Parathyroid adenoma (tissue), 2 donors: ENCODE measurements around the gene PHF12.

Experiments used
- H2AFZ ChIP-seq: fragments of 300-600 bp; sonication (generic); one replicate; pipeline ENCODE4 v1.7.0; 2017; ENCODE audit warnings: antibody characterized with exemption, mild to moderate bottlenecking
- H3K27ac ChIP-seq: fragments of 300-600 bp; sonication (generic); one replicate; pipeline ENCODE4 v1.7.0; 2017
- H3K27me3 ChIP-seq: fragments of 300-600 bp; sonication (generic); one replicate; pipeline ENCODE4 v1.7.0; 2017; ENCODE audit warnings: low read length; ENCODE audit not compliant: control insufficient read depth, insufficient read depth
- H3K36me3 ChIP-seq: fragments of 300-600 bp; sonication (generic); one replicate; pipeline ENCODE4 v1.7.0; 2017; ENCODE audit warnings: low read length; ENCODE audit not compliant: control insufficient read depth, insufficient read depth
- H3K4me1 ChIP-seq: fragments of 300-600 bp; sonication (generic); one replicate; pipeline ENCODE4 v1.7.0; 2017; ENCODE audit warnings: control low read depth
- H3K4me2 ChIP-seq: fragments of 300-600 bp; sonication (generic); one replicate; pipeline ENCODE4 v1.7.0; 2017; ENCODE audit warnings: low read length
- H3K4me3 ChIP-seq: fragments of 300-600 bp; sonication (generic); one replicate; pipeline ENCODE4 v1.7.0; 2017; ENCODE audit warnings: low read depth, low read length
- H3K79me2 ChIP-seq: fragments of 300-600 bp; sonication (generic); one replicate; pipeline ENCODE4 v1.7.0; 2017; ENCODE audit warnings: control low read depth
- H3K9ac ChIP-seq: fragments of 300-600 bp; sonication (generic); one replicate; pipeline ENCODE4 v1.7.0; 2017; ENCODE audit warnings: mild to moderate bottlenecking
- H3K9me3 ChIP-seq: fragments of 300-600 bp; sonication (generic); one replicate; pipeline ENCODE4 v1.7.0; 2017; ENCODE audit warnings: low read length; ENCODE audit not compliant: control insufficient read depth
- CTCF ChIP-seq: fragments of 300-600 bp; sonication (generic); IDR thresholded peaks from one replicate; pipeline ENCODE4 v1.7.0; 2017; ENCODE audit warnings: antibody characterized with exemption, mild to moderate bottlenecking
- donor health status: primary hyperparathyroidism.

PHF12 gene

GRCh38 chr17:28975646-28976045 lies 24.3 kb upstream of the PHF12 start:
- Histone ChIP-seq H3K27ac (no peak overlapping the region), H3K36me3 (no peaks in the 10 kb centered on the region), H3K27me3 (no peaks in the 10 kb centered on the region), H3K9ac (no peak overlapping the region), H3K9me3 (no peaks in the 10 kb centered on the region), H3K4me2 (no peak overlapping the region), H3K4me3 (no peak overlapping the region), H2AFZ (no peak overlapping the region), H3K79me2 (no peaks in the 10 kb centered on the region), H3K4me1 (no peaks in the 10 kb centered on the region)
- TF ChIP-seq CTCF, result no peak

- Histone ChIP-seq H3K27ac (no peak overlapping the region), H3K9ac (no peak overlapping the region), H3K4me1 (no peaks in the 10 kb centered on the region), H3K4me2 (no peak overlapping the region), H3K4me3 (no peak overlapping the region), H3K27me3 (no peaks in the 10 kb centered on the region), H3K9me3 (no peaks in the 10 kb centered on the region), H3K36me3 (no peaks in the 10 kb centered on the region), H3K79me2 (no peaks in the 10 kb centered on the region), H2AFZ (no peak overlapping the region)
- TF ChIP-seq CTCF, result no peak
Measured at GRCh38 chr17:28975031-28975430, 23.7 kb upstream of the PHF12 start.

- no peaks in the 10 kb centered on the region for H3K9me3 ChIP-seq
- H3K27ac ChIP-seq, result no peak overlapping the region
- H3K4me2 ChIP-seq, result no peak overlapping the region
- no peak overlapping the region for H3K9ac ChIP-seq
- H3K36me3 ChIP-seq, result no peaks in the 10 kb centered on the region
- no peaks in the 10 kb centered on the region for H3K27me3 ChIP-seq
- H3K79me2 ChIP-seq, result no peaks in the 10 kb centered on the region
- H3K4me1 ChIP-seq, result no peaks in the 10 kb centered on the region
- TF ChIP-seq CTCF, result no peak
- no peak overlapping the region for H2AFZ ChIP-seq
- no peak overlapping the region for H3K4me3 ChIP-seq
Measured at GRCh38 chr17:28974451-28974850, 23.1 kb upstream of the PHF12 start.

- Histone ChIP-seq H3K4me1 (peaks cover 5% of the 10 kb centered on the region), H3K9ac (no peak overlapping the region), H3K9me3 (no peaks in the 10 kb centered on the region), H3K36me3 (no peaks in the 10 kb centered on the region), H3K27ac (no peak overlapping the region), H3K27me3 (no peaks in the 10 kb centered on the region), H2AFZ (no peak overlapping the region), H3K79me2 (no peaks in the 10 kb centered on the region), H3K4me2 (no peak overlapping the region), H3K4me3 (no peak overlapping the region)
- no peak for TF ChIP-seq CTCF
Measured at GRCh38 chr17:28973425-28973824, 22.1 kb upstream of the PHF12 start.

GRCh38 chr17:28972437-28972836 lies 21.1 kb upstream of the PHF12 start:
- TF ChIP-seq CTCF, result no peak
- Histone ChIP-seq H3K4me2 (no peak overlapping the region), H3K36me3 (no peaks in the 10 kb centered on the region), H3K79me2 (no peaks in the 10 kb centered on the region), H3K27ac (no peak overlapping the region), H3K9me3 (no peaks in the 10 kb centered on the region), H2AFZ (no peak overlapping the region), H3K27me3 (no peaks in the 10 kb centered on the region), H3K4me1 (peaks cover 13% of the 10 kb centered on the region), H3K9ac (no peak overlapping the region), H3K4me3 (no peak overlapping the region)
